IMR-90 (cell line): Measurements from ENCODE around the gene ERC2. TPM values are rescaled to one million over a fixed set of nuclear protein-coding genes. Genes with fewer than 3 reads are reported as not detected.

Source experiments
- ATAC-seq: fragments of 200-7000 bp; cut with Tn5 transposase; 2 replicates; pipeline ENCODE4 v1.9.1; 2020; ENCODE audit warnings: low read depth, mild to moderate bottlenecking, moderate library complexity
- BruUV-seq: library from RNA; stranded (reverse); fragments of 400-500 nt; replicated peaks from 2 replicates; lab custom pipeline; 2021; lab: Mats Ljungman, UMichigan
- CTCF ChIA-PET: fragments of 300-600 bp; formaldehyde crosslinking; extraction: SDS; loops from one replicate; lab custom pipeline; 2021; ENCODE audit warnings: antibody characterized with exemption; lab: Yijun Ruan, JAX
- POLR2A ChIA-PET: fragments of 300-600 bp; sonication (Branson Sonifier 250); formaldehyde crosslinking; loops from one replicate; lab custom pipeline; 2022; ENCODE audit warnings: antibody characterized with exemption; ENCODE audit not compliant: unreplicated experiment; lab: Charles Lee
- DNase-seq: peaks from one replicate; pipeline ENCODE4 v3.0.0; 2013
- H2AFZ ChIP-seq: replicated peaks from 2 replicates; pipeline ENCODE3; 2013; ENCODE audit warnings: low read length, mild to moderate bottlenecking; ENCODE audit not compliant: poor library complexity
- H2AK5ac ChIP-seq: 2 replicates; pipeline ENCODE4 v1.6.1; 2013; ENCODE audit warnings: low read depth, low read length, inconsistent platforms
- H2AK9ac ChIP-seq: replicated peaks from 2 replicates; pipeline ENCODE3; 2013; ENCODE audit warnings: mild to moderate bottlenecking, low read depth, low read length, moderate library complexity; ENCODE audit not compliant: poor library complexity
- H2BK120ac ChIP-seq: 2 replicates; pipeline ENCODE4 v1.6.1; 2013; ENCODE audit warnings: low read depth, low read length, inconsistent platforms
- H2BK15ac ChIP-seq: 3 replicates; pipeline ENCODE4 v1.6.1; 2013; ENCODE audit warnings: low read depth, low read length, inconsistent platforms
- H2BK20ac ChIP-seq: 2 replicates; pipeline ENCODE4 v1.6.1; 2013; ENCODE audit warnings: low read depth, mild to moderate bottlenecking, inconsistent platforms, low read length, moderate library complexity
- H2BK5ac ChIP-seq: 2 replicates; pipeline ENCODE4 v1.6.1; 2013; ENCODE audit warnings: mild to moderate bottlenecking, low read depth, low read length, inconsistent platforms; ENCODE audit not compliant: poor library complexity, severe bottlenecking
- H3K14ac ChIP-seq: replicated peaks from 2 replicates; pipeline ENCODE4 v1.6.1; 2013; ENCODE audit warnings: low read depth, low read length, inconsistent platforms
- H3K18ac ChIP-seq: 2 replicates; pipeline ENCODE4 v1.6.1; 2013; ENCODE audit warnings: low read depth, low read length, control low read depth
- H3K23ac ChIP-seq: 2 replicates; pipeline ENCODE4 v1.6.1; 2013; ENCODE audit warnings: low read depth, low read length, inconsistent platforms
- H3K27ac ChIP-seq: 2 replicates; pipeline ENCODE4 v1.5.1; 2013; ENCODE audit warnings: mild to moderate bottlenecking, control low read depth, low read length; ENCODE audit not compliant: insufficient read depth
- H3K27me3 ChIP-seq: 2 replicates; pipeline ENCODE4 v1.6.1; 2013; ENCODE audit warnings: low read length; ENCODE audit not compliant: control insufficient read depth, insufficient read depth
- H3K36me3 ChIP-seq: 2 replicates; pipeline ENCODE4 v1.6.1; 2013; ENCODE audit warnings: low read length, mixed read lengths; ENCODE audit not compliant: control insufficient read depth, insufficient read depth
- H3K4ac ChIP-seq: 2 replicates; pipeline ENCODE4 v1.6.1; 2013; ENCODE audit warnings: low read depth, low read length, inconsistent platforms
- H3K4me1 ChIP-seq: 2 replicates; pipeline ENCODE4 v1.6.1; 2013; ENCODE audit warnings: low read length, mixed read lengths; ENCODE audit not compliant: control insufficient read depth, insufficient read depth
- H3K4me2 ChIP-seq: 2 replicates; pipeline ENCODE4 v1.6.1; 2013; ENCODE audit warnings: low read depth, mild to moderate bottlenecking, control low read depth, low read length, moderate library complexity
- H3K4me3 ChIP-seq: 2 replicates; pipeline ENCODE4 v1.5.1; 2013; ENCODE audit warnings: low read depth, mild to moderate bottlenecking, control low read depth, low read length, moderate library complexity; ENCODE audit not compliant: insufficient read depth
- H3K56ac ChIP-seq: 2 replicates; pipeline ENCODE4 v1.6.1; 2013; ENCODE audit warnings: low read length, inconsistent platforms; ENCODE audit not compliant: insufficient read depth; ENCODE audit errors: extremely low read depth
- H3K79me1 ChIP-seq, 2 experiments: 2 replicates each; pipeline ENCODE4 v1.6.1; 2013; ENCODE audit warnings: low read length in 2 of 2, inconsistent platforms in 1 of 2, low read depth in 1 of 2
- H3K9ac ChIP-seq: 2 replicates; pipeline ENCODE4 v1.6.1; 2013; ENCODE audit warnings: low read depth, low read length, control low read depth
- H3K9me1 ChIP-seq: 2 replicates; pipeline ENCODE4 v1.6.1; 2013; ENCODE audit warnings: low read length, inconsistent platforms; ENCODE audit not compliant: insufficient read depth
- H3K9me3 ChIP-seq: 2 replicates; pipeline ENCODE4 v1.6.1; 2013; ENCODE audit warnings: low read length; ENCODE audit not compliant: control insufficient read depth, insufficient read depth
- H4K20me1 ChIP-seq: 2 replicates; pipeline ENCODE4 v1.6.1; 2013; ENCODE audit warnings: low read length, inconsistent platforms; ENCODE audit not compliant: insufficient read depth
- H4K5ac ChIP-seq: 2 replicates; pipeline ENCODE4 v1.6.1; 2013; ENCODE audit warnings: mild to moderate bottlenecking, low read depth, low read length, control low read depth
- H4K8ac ChIP-seq, 2 experiments: 2 replicates each; pipeline ENCODE4 v1.6.1; 2013; ENCODE audit warnings: low read depth in 2 of 2, low read length in 2 of 2, control low read depth in 1 of 2, inconsistent platforms in 1 of 2
- H4K91ac ChIP-seq: 2 replicates; pipeline ENCODE4 v1.6.1; 2013; ENCODE audit warnings: low read depth, low read length, inconsistent platforms; ENCODE audit not compliant: insufficient read depth
- CEBPB ChIP-seq: IDR thresholded peaks from 2 replicates; pipeline ENCODE4 v1.6.1; 2012; ENCODE audit warnings: low read depth, low read length, improper control_type of control experiment
- CHD1 ChIP-seq: IDR thresholded peaks from 2 replicates; pipeline ENCODE4 v1.6.1; 2012; ENCODE audit warnings: low read depth, low read length, improper control_type of control experiment
- MAFK ChIP-seq: IDR thresholded peaks from 2 replicates; pipeline ENCODE4 v1.6.1; 2012; ENCODE audit warnings: low read depth, low read length, improper control_type of control experiment
- MAZ ChIP-seq: IDR thresholded peaks from 2 replicates; pipeline ENCODE4 v1.6.1; 2012; ENCODE audit warnings: low read depth, mild to moderate bottlenecking, low read length, improper control_type of control experiment, moderate library complexity, borderline replicate concordance
- RAD21 ChIP-seq: IDR thresholded peaks from 2 replicates; pipeline ENCODE4 v1.6.1; 2012; ENCODE audit warnings: low read length, improper control_type of control experiment
- WGBS, 2 experiments: methylation state at CpG; one replicate each; pipeline versions ENCODE4 v1.1.5 to v1.1.7; 2013; ENCODE audit warnings: missing lambda C conversion rate in 2 of 2; ENCODE audit not compliant: insufficient read length in 1 of 2; ENCODE audit errors: extremely low coverage in 2 of 2; 5-methylcytosine and 5-hydroxymethylcytosine counted together
- dilution Hi-C: fragments of 300-500 bp; cut with HindIII; formaldehyde crosslinking; loops from one replicate; pipeline ENCODE4 v1.14.3; 2018; ENCODE audit warnings: low sequenced_read_pairs; ENCODE audit not compliant: unreplicated experiment
- in situ Hi-C: fragments of 300-500 bp; cut with MboI; formaldehyde crosslinking; loops from 3 replicates; pipeline ENCODE4 v1.14.3; 2019; ENCODE audit warnings: low sequenced_read_pairs, inconsistent platforms, mixed read lengths
- intact Hi-C: fragments of 100-400 bp; cut with micrococcal nuclease; formaldehyde crosslinking; loops from 2 replicates; pipeline ENCODE4 v1.10.0; 2022
- polyA plus RNA-seq, 3 experiments: library from polyadenylated mRNA; depleted of rRNA; stranded (reverse); fragments of >200 nt; gene quantifications; 2 replicates each; pipeline ENCODE4 v1.2.3, GENCODE V29; 2012; ENCODE audit warnings: low replicate concordance in 1 of 3
- total RNA-seq: library from RNA; depleted of rRNA; stranded (reverse); fragments of >200 nt; gene quantifications from 2 replicates; pipeline ENCODE4 v1.2.3, GENCODE V29; 2012
- TF ChIP-seq, protein P1 (sequence below): fragments of 150-350 bp; IDR thresholded peaks from 2 replicates; pipeline ENCODE4 v1.6.1; 2017; ENCODE audit warnings: mild to moderate bottlenecking, antibody characterized with exemption, low read length, low read depth

The ERC2 gene
- total and polyA plus RNA-seq, 2 of the 4 experiments (the other 2 are of a cell fraction), result 0.17 to 0.18 TPM

DNA sequence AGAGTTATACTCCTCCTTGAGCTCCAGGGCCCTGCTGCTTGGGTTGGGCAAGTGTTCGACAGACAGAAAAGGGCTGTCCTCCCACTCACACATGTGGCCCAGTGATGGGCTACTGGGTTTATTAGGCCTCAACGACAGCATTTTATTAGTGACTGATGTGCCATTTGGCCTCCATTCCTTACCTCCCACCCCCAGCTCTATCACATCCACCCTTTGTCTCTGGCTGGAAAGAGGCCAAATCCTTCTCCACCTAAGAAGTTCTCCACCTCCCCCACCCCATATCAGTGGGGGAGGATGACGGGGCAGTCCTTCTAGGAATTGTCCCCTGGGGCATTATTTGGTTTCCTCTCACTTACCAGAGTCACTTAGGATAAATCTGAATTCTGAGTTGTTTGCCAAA, 924.0 kb downstream of the ERC2 start:
- H2BK20ac ChIP-seq, result no peak overlapping the region
- no peak overlapping the region for H4K8ac ChIP-seq
- CTCF ChIA-PET, result no interaction called here
- H4K20me1 ChIP-seq, result no peaks in the 10 kb centered on the region
- WGBS, 2 experiments, result 60% methylated on average over 1 of the region's 3 CpGs; no CpG with 5 or more reads in 1 of the 2 experiments
- no peak overlapping the region for H3K23ac ChIP-seq
- POLR2A ChIA-PET, result no interaction called here
- H3K9ac ChIP-seq, result no peak overlapping the region
- H3K4me1 ChIP-seq, result no peaks in the 10 kb centered on the region
- no peak overlapping the region for H2BK5ac ChIP-seq
- intact Hi-C loops (no loop called here), in situ Hi-C loops (no loop called here), dilution Hi-C loops (no loop called here)
- no peak overlapping the region for H2BK15ac ChIP-seq
- H3K27ac ChIP-seq, result no peak overlapping the region
- no peak overlapping the region for H3K4me2 ChIP-seq
- no peak overlapping the region for H2AK5ac ChIP-seq
- H4K91ac ChIP-seq, result no peak overlapping the region
- no peak overlapping the region for H2AFZ ChIP-seq
- H3K4ac ChIP-seq, result no peak overlapping the region
- no peak overlapping the region for H3K56ac ChIP-seq
- no peaks in the 10 kb centered on the region for H3K36me3 ChIP-seq
- TF ChIP-seq RAD21, result no peak
- TF ChIP-seq, protein P1, sequence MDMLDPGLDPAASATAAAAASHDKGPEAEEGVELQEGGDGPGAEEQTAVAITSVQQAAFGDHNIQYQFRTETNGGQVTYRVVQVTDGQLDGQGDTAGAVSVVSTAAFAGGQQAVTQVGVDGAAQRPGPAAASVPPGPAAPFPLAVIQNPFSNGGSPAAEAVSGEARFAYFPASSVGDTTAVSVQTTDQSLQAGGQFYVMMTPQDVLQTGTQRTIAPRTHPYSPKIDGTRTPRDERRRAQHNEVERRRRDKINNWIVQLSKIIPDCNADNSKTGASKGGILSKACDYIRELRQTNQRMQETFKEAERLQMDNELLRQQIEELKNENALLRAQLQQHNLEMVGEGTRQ, result no peak
- no peak for TF ChIP-seq MAFK
- no peak for TF ChIP-seq MAZ
- TF ChIP-seq CEBPB, result no peak
- TF ChIP-seq CHD1, result no peak
- H3K79me1 ChIP-seq, result no peaks in the 10 kb centered on the region
- DNase-seq (no peak), ATAC-seq (no peak)
- H2BK120ac ChIP-seq, result no peak overlapping the region
- no peaks in the 10 kb centered on the region for H3K9me3 ChIP-seq
- no peak overlapping the region for H4K5ac ChIP-seq
- BruUV-seq, result no TSS peak
- no peak overlapping the region for H2AK9ac ChIP-seq
- H3K9me1 ChIP-seq, result no peaks in the 10 kb centered on the region
- no peak overlapping the region for H3K14ac ChIP-seq
- H3K4me3 ChIP-seq, result no peak overlapping the region
- peaks cover 24% of the 10 kb centered on the region for H3K27me3 ChIP-seq
- no peak overlapping the region for H3K18ac ChIP-seq
